Kidney (tissue), 14 donors: ENCODE data around the gene IP6K3. TPM values are rescaled to one million over a fixed set of nuclear protein-coding genes. Genes with fewer than 3 reads are reported as not detected.

Source experiments
- DNase-seq, 5 donors: peaks; one replicate each; pipeline ENCODE4 v3.0.0-alpha.2; 2013 to 2020
- FAIRE-seq: peaks from 2 replicates; lab custom pipeline; 2012; peaks lifted over from hg19 to GRCh38; lab: Jason Lieb, UNC
- H3K27ac ChIP-seq, 2 donors: one replicate each; pipeline ENCODE4 v1.7.0; 2013; ENCODE audit warnings: low read depth in 2 of 2, low read length in 2 of 2, inconsistent platforms in 1 of 2
- H3K27me3 ChIP-seq: one replicate; pipeline ENCODE4 v1.7.1; 2013; ENCODE audit warnings: low read length, inconsistent platforms; ENCODE audit not compliant: control insufficient read depth, insufficient read depth
- H3K36me3 ChIP-seq, 3 donors: one replicate each; pipeline versions ENCODE4 v1.7.0 to v1.7.1; 2013; ENCODE audit warnings: low read length in 3 of 3, control low read depth in 1 of 3, inconsistent platforms in 1 of 3; ENCODE audit not compliant: insufficient read depth in 3 of 3, control insufficient read depth in 2 of 3
- H3K4me1 ChIP-seq, 3 donors: one replicate each; pipeline versions ENCODE4 v1.7.0 to v1.7.1; 2013; ENCODE audit warnings: low read length in 3 of 3, inconsistent platforms in 1 of 3, low read depth in 1 of 3; ENCODE audit not compliant: control insufficient read depth in 2 of 3, insufficient read depth in 2 of 3
- H3K4me3 ChIP-seq, 3 donors: one replicate each; pipeline versions ENCODE4 v1.7.0 to v1.8.1; 2013; ENCODE audit warnings: low read length in 3 of 3, control low read depth in 1 of 3, inconsistent platforms in 1 of 3
- H3K9ac ChIP-seq, 3 donors: one replicate each; pipeline versions ENCODE4 v1.7.0 to v1.7.1; 2013; ENCODE audit warnings: low read length in 3 of 3, control low read depth in 1 of 3, inconsistent platforms in 1 of 3
- H3K9me3 ChIP-seq, 3 donors: one replicate each; pipeline versions ENCODE4 v1.7.0 to v1.7.1; 2013; ENCODE audit warnings: low read length in 3 of 3, control low read depth in 1 of 3, inconsistent platforms in 1 of 3; ENCODE audit not compliant: control insufficient read depth in 2 of 3, insufficient read depth in 1 of 3
- CTCF ChIP-seq: IDR thresholded peaks from 3 replicates; pipeline ENCODE4 v1.5.1; 2012; ENCODE audit warnings: mild to moderate bottlenecking, moderate library complexity, borderline replicate concordance; ENCODE audit not compliant: insufficient read depth; ENCODE audit errors: extremely low read depth
- intact Hi-C: fragments of 100-400 bp; cut with DNase I; formaldehyde crosslinking; loops from one replicate; pipeline ENCODE4 v1.11.1; 2022
- polyA plus RNA-seq: library from polyadenylated mRNA; stranded (reverse); fragments of 350-450 nt; fragmentation: Illumina TruSeq; extraction: RNeasy Lipid Tissue Mini Kit (QIAGEN cat#74804); gene quantifications from one replicate; pipeline ENCODE4 v1.2.3, GENCODE V29; 2014; ENCODE audit warnings: low read depth, low replicate concordance; ENCODE audit not compliant: insufficient read depth
- total RNA-seq: library from RNA; stranded (reverse); fragmentation: NEBNext Ultra II Directional; extraction: Animal tissue kit (Norgen Biotek cat#: 25700); gene quantifications from one replicate; pipeline ENCODE4 v1.2.1, GENCODE V29; 2021
- donor health status: control.
- donor health status: control.
- donor health status: control.
- donor health status: control.
- donor health status: control.
- donor health status: DM: yes; HTN: yes; CAD: no.
- donor health status: Normal renal cell carcinoma (clear cell type).

The IP6K3 gene
- total and polyA plus RNA-seq, 2 donors from 2014 or later, result 0.47 to 4.0 TPM

- H3K27ac ChIP-seq, result no peak overlapping the region
- DNase-seq (no peak), FAIRE-seq (no peak)
- TF ChIP-seq CTCF, result no peak
- no peaks in the 10 kb centered on the region for H3K36me3 ChIP-seq
- intact Hi-C loops, result loop anchor here (10.0 kb wide), 1 partner anchor 275 kb away; no protein-coding TSS in a partner anchor
- no peak overlapping the region for H3K9ac ChIP-seq
- H3K4me1 ChIP-seq, result peaks cover 2 to 17% (median 9%) of the 10 kb centered on the region in 3 donors
- no peaks in the 10 kb centered on the region for H3K9me3 ChIP-seq
- no peak overlapping the region for H3K4me3 ChIP-seq
- no peaks in the 10 kb centered on the region for H3K27me3 ChIP-seq
Observed at GRCh38 chr6:33749401-33749800, 2.7 kb upstream of the IP6K3 start.

GRCh38 chr6:33748841-33749240, 2.1 kb upstream of the IP6K3 start:
- no peak overlapping the region for H3K4me3 ChIP-seq
- no peak for TF ChIP-seq CTCF
- H3K36me3 ChIP-seq, result no peaks in the 10 kb centered on the region
- H3K9me3 ChIP-seq, result no peaks in the 10 kb centered on the region
- DNase-seq (peak in 2 of 5 donors; percentile 67 to 70), FAIRE-seq (no peak)
- H3K9ac ChIP-seq, result no peak overlapping the region
- no peak overlapping the region for H3K27ac ChIP-seq
- intact Hi-C loops, result loop anchor here (10.0 kb wide), 1 partner anchor 276 kb away; no protein-coding TSS in a partner anchor
- H3K4me1 ChIP-seq, result peaks cover 4 to 18% (median 13%) of the 10 kb centered on the region in 3 donors
- no peaks in the 10 kb centered on the region for H3K27me3 ChIP-seq

- Histone ChIP-seq H3K27me3 (no peaks in the 10 kb centered on the region), H3K4me3 (no peak overlapping the region), H3K9me3 (no peaks in the 10 kb centered on the region), H3K36me3 (no peaks in the 10 kb centered on the region), H3K9ac (no peak overlapping the region), H3K27ac (no peak overlapping the region), H3K4me1 (peaks cover 4 to 18% (median 13%) of the 10 kb centered on the region in 3 donors)
- DNase-seq (no peak), FAIRE-seq (no peak)
- TF ChIP-seq CTCF, result no peak
- intact Hi-C loops, result loop anchor here (10.0 kb wide), 1 partner anchor 277 kb away; no protein-coding TSS in a partner anchor
Observed at GRCh38 chr6:33747823-33748222, 1.1 kb upstream of the IP6K3 start.
